Osteocyte (in vitro differentiated cells): ENCODE measurements around the gene C9orf43. TPM values are rescaled to one million over a fixed set of nuclear protein-coding genes. Genes with fewer than 3 reads are reported as not detected.
"Not testable (repeated sequence)": the region's sequence is repeated elsewhere in the genome, so short reads cannot be mapped to it uniquely, and the experiment has no call there.

Experiments used
- DNase-seq: peaks from one replicate; pipeline ENCODE4 v3.0.0; 2021; ENCODE audit warnings: mixed read lengths; ENCODE audit not compliant: unreplicated experiment; ENCODE audit errors: extremely low spot score
- H3K27ac Mint-ChIP-seq: one replicate; pipeline ENCODE4 v1.8.0; 2021; ENCODE audit warnings: mild to moderate bottlenecking, mixed read lengths; ENCODE audit not compliant: unreplicated experiment
- H3K27me3 Mint-ChIP-seq: one replicate; pipeline ENCODE4 v1.8.0; 2021; ENCODE audit warnings: mixed read lengths; ENCODE audit not compliant: unreplicated experiment
- H3K36me3 Mint-ChIP-seq: one replicate; pipeline ENCODE4 v1.8.0; 2021; ENCODE audit warnings: mixed read lengths; ENCODE audit not compliant: unreplicated experiment
- H3K4me1 Mint-ChIP-seq: one replicate; pipeline ENCODE4 v1.8.0; 2021; ENCODE audit warnings: mixed read lengths; ENCODE audit not compliant: unreplicated experiment
- H3K4me3 Mint-ChIP-seq: one replicate; pipeline ENCODE4 v1.8.0; 2021; ENCODE audit warnings: mild to moderate bottlenecking, moderate library complexity, mixed read lengths; ENCODE audit not compliant: unreplicated experiment
- H3K9me3 Mint-ChIP-seq: one replicate; pipeline ENCODE4 v1.8.0; 2021; ENCODE audit warnings: mixed read lengths; ENCODE audit not compliant: unreplicated experiment
- total RNA-seq: library from RNA; stranded (reverse); gene quantifications from 2 replicates; pipeline ENCODE4 v1.2.1, GENCODE V29; 2021
- TF ChIP-seq, protein P1 (sequence below): fragments of 200-600 bp; sonication (generic); IDR thresholded peaks from 2 replicates; pipeline ENCODE4 v1.5.0; 2021; ENCODE audit warnings: antibody characterized with exemption, mild to moderate bottlenecking, moderate library complexity

Gene C9orf43
- total RNA-seq, 1 donor from 2014 or later, result 0.43 TPM

GRCh38 chr9:113380869-113381378, 29.6 kb upstream of the C9orf43 start:
- Mint-ChIP-seq H3K36me3 (no peaks in the 10 kb centered on the region), H3K9me3 (no peaks in the 10 kb centered on the region), H3K4me1 (peaks cover 1% of the 10 kb centered on the region), H3K27me3 (no peaks in the 10 kb centered on the region), H3K27ac (no peak overlapping the region), H3K4me3 (no peak overlapping the region)
- TF ChIP-seq, protein P1, sequence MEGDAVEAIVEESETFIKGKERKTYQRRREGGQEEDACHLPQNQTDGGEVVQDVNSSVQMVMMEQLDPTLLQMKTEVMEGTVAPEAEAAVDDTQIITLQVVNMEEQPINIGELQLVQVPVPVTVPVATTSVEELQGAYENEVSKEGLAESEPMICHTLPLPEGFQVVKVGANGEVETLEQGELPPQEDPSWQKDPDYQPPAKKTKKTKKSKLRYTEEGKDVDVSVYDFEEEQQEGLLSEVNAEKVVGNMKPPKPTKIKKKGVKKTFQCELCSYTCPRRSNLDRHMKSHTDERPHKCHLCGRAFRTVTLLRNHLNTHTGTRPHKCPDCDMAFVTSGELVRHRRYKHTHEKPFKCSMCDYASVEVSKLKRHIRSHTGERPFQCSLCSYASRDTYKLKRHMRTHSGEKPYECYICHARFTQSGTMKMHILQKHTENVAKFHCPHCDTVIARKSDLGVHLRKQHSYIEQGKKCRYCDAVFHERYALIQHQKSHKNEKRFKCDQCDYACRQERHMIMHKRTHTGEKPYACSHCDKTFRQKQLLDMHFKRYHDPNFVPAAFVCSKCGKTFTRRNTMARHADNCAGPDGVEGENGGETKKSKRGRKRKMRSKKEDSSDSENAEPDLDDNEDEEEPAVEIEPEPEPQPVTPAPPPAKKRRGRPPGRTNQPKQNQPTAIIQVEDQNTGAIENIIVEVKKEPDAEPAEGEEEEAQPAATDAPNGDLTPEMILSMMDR, result no peak
- DNase-seq, result no peak

DNA sequence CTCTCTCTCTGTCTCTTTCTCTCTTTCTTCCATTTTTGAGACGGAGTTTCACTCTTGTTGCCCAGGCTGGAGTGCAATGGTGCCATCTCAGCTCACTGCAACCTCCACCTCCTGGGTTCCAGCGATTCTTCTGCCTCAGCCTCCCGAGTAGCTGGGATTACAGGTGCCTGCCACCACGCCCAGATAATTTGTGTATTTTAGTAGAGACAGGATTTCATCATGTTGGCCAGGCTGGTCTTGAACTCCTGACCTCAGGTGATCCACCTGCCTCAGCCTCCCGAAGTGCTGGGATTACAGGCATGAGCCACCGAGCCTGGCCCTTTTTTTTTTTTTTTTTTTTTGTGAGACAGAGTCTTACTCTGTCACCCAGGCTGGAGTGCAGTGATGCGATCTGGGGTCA, 29.1 kb upstream of the C9orf43 start:
- not testable (repeated sequence) for H3K27ac Mint-ChIP-seq, H3K27me3 Mint-ChIP-seq, H3K4me1 Mint-ChIP-seq, DNase-seq, H3K9me3 Mint-ChIP-seq, H3K4me3 Mint-ChIP-seq, H3K36me3 Mint-ChIP-seq

GRCh38 chr9:113381909-113382411, 28.6 kb upstream of the C9orf43 start:
- no peak for DNase-seq
- H3K36me3 Mint-ChIP-seq, result peaks cover 6% of the 10 kb centered on the region
- H3K4me3 Mint-ChIP-seq, result no peak overlapping the region
- no peak overlapping the region for H3K27ac Mint-ChIP-seq
- TF ChIP-seq, protein P1, result no peak
- no peaks in the 10 kb centered on the region for H3K4me1 Mint-ChIP-seq
- H3K9me3 Mint-ChIP-seq, result no peaks in the 10 kb centered on the region
- H3K27me3 Mint-ChIP-seq, result no peaks in the 10 kb centered on the region

- no peaks in the 10 kb centered on the region for H3K4me1 Mint-ChIP-seq
- H3K36me3 Mint-ChIP-seq, result peaks cover 28% of the 10 kb centered on the region
- TF ChIP-seq, protein P1, result no peak
- H3K4me3 Mint-ChIP-seq, result no peak overlapping the region
- no peak overlapping the region for H3K27ac Mint-ChIP-seq
- H3K27me3 Mint-ChIP-seq, result no peaks in the 10 kb centered on the region
- no peak for DNase-seq
- H3K9me3 Mint-ChIP-seq, result no peaks in the 10 kb centered on the region
Observed at GRCh38 chr9:113386571-113387393, 23.8 kb upstream of the C9orf43 start.

DNA sequence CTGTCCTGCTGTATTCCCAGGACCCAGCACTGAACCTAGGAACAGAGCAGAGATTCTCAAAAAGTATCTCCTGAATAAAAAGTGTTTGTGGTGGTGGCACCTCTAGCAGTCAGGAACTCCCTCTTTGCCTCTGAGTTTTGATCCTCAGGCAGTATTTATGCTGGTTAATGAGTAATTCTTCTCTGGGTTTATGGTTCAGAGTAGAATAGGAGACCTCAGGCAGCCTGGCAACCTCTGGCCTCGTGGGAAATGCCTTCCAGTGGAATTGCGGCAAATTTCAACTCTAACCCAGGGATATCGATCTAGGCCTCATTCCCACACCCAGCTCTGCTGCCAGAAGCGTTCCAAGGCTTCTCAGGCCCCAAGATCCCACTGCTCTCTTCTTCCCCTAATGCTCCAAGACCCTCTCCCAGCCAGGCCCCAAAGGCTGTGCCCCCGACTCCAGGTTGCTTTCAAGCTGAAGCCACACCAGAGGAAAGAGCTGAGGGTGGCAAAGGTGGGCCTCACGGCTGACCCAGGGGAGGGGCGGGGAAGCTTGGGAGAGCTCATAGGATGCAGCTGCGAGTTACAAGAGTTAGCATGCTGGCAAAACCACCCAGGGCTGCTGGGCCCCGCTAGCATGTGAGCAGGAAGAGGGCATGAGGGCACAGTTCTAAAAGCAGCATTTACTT, 22.9 kb upstream of the C9orf43 start:
- TF ChIP-seq, protein P1, result no peak
- Mint-ChIP-seq H3K27me3 (no peaks in the 10 kb centered on the region), H3K36me3 (peaks cover 31% of the 10 kb centered on the region), H3K9me3 (no peaks in the 10 kb centered on the region), H3K4me3 (no peak overlapping the region), H3K4me1 (no peaks in the 10 kb centered on the region), H3K27ac (no peak overlapping the region)
- DNase-seq, result no peak
